ENCODE measurements around the gene TMEM212. TPM values are rescaled to one million over a fixed set of nuclear protein-coding genes. Genes with fewer than 3 reads are reported as not detected.

Gene TMEM212
- polyA plus RNA-seq, 2 of the 4 experiments (the other 2 are of a cell fraction), result not detected

DNA sequence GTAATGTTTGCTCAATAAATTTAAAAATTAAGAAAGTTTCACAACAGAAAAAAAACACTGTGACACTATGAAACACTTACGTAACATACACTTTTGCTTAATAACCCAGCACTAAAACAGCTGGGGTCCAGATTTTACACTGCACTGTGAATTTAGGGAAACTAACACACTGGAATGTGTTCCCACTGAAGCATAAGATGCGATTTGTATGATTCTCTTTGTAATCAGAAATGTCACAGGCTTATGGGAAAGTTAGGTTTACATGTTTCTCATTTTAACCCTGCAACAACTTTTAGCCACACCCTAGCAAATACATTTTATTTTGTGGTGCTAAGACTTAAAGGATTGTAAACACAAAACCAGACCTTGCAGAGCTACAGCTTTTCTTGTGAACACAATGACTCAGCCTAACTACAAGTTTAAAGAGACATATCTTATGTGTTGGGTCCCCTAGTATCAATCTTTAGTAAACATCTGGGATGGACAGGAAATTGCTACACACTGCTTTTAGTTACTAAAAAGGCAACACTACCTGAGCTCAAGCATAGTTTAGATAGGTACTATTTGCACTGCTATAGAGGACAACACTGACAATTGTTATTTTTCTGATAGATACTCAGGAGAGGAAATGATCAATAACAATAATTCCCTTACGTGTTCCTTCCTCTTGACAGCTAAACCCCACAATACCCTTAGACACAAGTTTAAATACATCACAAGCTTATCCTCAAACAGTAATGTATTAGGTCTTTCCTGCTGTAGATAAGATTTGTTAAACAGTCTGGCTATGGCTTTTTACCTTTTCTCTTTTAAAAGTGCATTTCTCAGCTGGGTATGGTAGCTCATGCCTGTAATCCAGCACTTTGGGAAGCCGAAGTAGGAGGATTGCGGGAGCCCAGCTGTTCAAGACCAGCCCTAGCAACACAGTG lies 36.7 kb upstream of the TMEM212 start:
- ChIA-PET CTCF (interaction anchor here (0.7 to 2.0 kb wide), 4 partner anchors 11 to 28 kb away, joined by 3 to 10 read pairs (median 4); no protein-coding TSS in a partner anchor), POLR2A (no interaction called here)
- DNase-seq (ENCODE audit: low read depth in 1 of 2, low spot score in 1 of 2), result peak; percentile 36 to 90
- peaks cover 64% of the 10 kb centered on the region for H3K4me1 ChIP-seq
- FAIRE-seq, result no peak
- H3K4me2 ChIP-seq, result peak overlapping the region; percentile 82
- TF ChIP-seq JUNB (IDR thresholded peaks at IDR 0.05) (peak; percentile 48; the same call in 1 of the 2 replicates), SMC3 (IDR thresholded peaks at IDR 0.05) (no peak), CEBPB (IDR thresholded peaks at IDR 0.05) (peak; percentile 63 to 81), GATA3 (IDR thresholded peaks at IDR 0.05; ENCODE audit: borderline replicate concordance) (peak; percentile 71), EP300 (IDR thresholded peaks at IDR 0.05) (peak; percentile 37 to 40; a peak in 2 of 5 replicates), MAFK (IDR thresholded peaks at IDR 0.05; ENCODE audit: partially characterized antibody) (peak; percentile 85), BCL3 (IDR thresholded peaks at IDR 0.05) (peak; percentile 62; the same call in 1 of the 3 replicates), CHD2 (IDR thresholded peaks at IDR 0.05; ENCODE audit: low read length, partially characterized antibody) (no peak), HOXB5 (CRISPR knock-in tag; IDR thresholded peaks at IDR 0.05) (no peak), RAD21 (conservative IDR thresholded peaks at IDR 0.05 in 1 of 2, IDR thresholded peaks at IDR 0.05 in 1 of 2) (no peak; a peak in 1 of 5 replicates), ZSCAN20 (CRISPR knock-in tag; IDR thresholded peaks at IDR 0.05) (0 out of 2 replicates have a peak, but pooled peaks have one; percentile 7), FOSL2 (IDR thresholded peaks at IDR 0.05) (no peak; the same call in 1 of the 2 replicates), FOSL2 (CRISPR knock-in tag; IDR thresholded peaks at IDR 0.05) (peak; percentile 78), FOXS1 (CRISPR knock-in tag; IDR thresholded peaks at IDR 0.05) (peak; percentile 36; the same call in 1 of the 2 replicates), JUN (IDR thresholded peaks at IDR 0.05) (peak in 1 of 2 experiments; percentile 41; a peak in 3 of 5 replicates), MAX (IDR thresholded peaks at IDR 0.05) (peak; percentile 43; the same call in 1 of the 2 replicates)
- TF ChIP-seq, protein P1, sequence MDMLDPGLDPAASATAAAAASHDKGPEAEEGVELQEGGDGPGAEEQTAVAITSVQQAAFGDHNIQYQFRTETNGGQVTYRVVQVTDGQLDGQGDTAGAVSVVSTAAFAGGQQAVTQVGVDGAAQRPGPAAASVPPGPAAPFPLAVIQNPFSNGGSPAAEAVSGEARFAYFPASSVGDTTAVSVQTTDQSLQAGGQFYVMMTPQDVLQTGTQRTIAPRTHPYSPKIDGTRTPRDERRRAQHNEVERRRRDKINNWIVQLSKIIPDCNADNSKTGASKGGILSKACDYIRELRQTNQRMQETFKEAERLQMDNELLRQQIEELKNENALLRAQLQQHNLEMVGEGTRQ (IDR thresholded peaks at IDR 0.05), result no peak
- TF ChIP-seq, protein P2, sequence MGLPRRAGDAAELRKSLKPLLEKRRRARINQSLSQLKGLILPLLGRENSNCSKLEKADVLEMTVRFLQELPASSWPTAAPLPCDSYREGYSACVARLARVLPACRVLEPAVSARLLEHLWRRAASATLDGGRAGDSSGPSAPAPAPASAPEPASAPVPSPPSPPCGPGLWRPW (IDR thresholded peaks at IDR 0.05), result 0 out of 2 replicates have a peak, but pooled peaks have one; percentile 30
- 9% methylated on average over 5 of the region's 5 CpGs for WGBS (ENCODE audit: missing lambda C conversion rate)
- peak in 1 of 2 experiments; percentile 32; a peak in 3 of 6 replicates for ATAC-seq
- H3K27ac ChIP-seq, result peak overlapping the region; percentile 76 to 95
- no peaks in the 10 kb centered on the region for H3K9me3 ChIP-seq
- peak overlapping the region; percentile 6; the same call in 1 of the 3 replicates for H3K4me3 ChIP-seq

DNA sequence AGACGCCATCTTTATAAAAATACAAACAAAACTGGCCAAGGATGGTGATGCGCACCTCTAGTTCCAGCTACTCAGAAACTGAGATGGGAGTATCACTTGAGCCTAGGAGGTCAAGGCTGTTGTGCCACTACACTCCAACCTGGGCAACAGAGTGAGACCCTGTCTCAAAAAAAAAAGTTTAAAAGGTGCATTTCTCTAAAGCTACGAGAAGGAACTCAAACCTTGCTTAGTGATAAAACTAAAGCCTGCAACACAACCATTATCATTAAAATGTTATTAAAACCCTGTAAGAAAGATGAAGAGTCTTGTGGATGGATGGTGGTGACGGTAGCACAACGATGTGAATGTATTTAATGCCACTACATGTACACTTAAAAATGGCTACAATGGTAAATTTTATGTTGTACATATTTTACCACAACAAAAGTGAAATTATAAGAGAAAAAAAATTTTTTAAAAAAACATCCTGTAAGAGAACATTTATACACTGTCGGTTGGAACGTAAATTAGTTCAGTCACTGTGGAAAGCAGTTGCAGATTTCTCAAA lies 35.9 kb upstream of the TMEM212 start:
- no peak for DNase-seq (ENCODE audit: low read depth in 1 of 2, low spot score in 1 of 2)
- no peak for ATAC-seq
- CTCF ChIA-PET, result interaction anchor here (0.7 to 2.0 kb wide), 3 partner anchors 16 to 27 kb away, joined by 4 to 10 read pairs (median 4); no protein-coding TSS in a partner anchor
- peak overlapping the region; percentile 76 to 95 for H3K27ac ChIP-seq
- no peaks in the 10 kb centered on the region for H3K9me3 ChIP-seq
- POLR2A ChIA-PET, result no interaction called here
- FAIRE-seq, result no peak
- 78% methylated on average over 7 of the region's 7 CpGs for WGBS (ENCODE audit: missing lambda C conversion rate)
- peaks cover 63% of the 10 kb centered on the region for H3K4me1 ChIP-seq
- H3K4me2 ChIP-seq, result peak overlapping the region; percentile 82
- peak overlapping the region; percentile 6; the same call in 1 of the 3 replicates for H3K4me3 ChIP-seq
- no peak for TF ChIP-seq RARB (CRISPR knock-in tag; IDR thresholded peaks at IDR 0.05)
- TF ChIP-seq NPAS2 (CRISPR knock-in tag; IDR thresholded peaks at IDR 0.05; ENCODE audit: borderline replicate concordance), result no peak
- TF ChIP-seq HOXA7 (CRISPR knock-in tag; IDR thresholded peaks at IDR 0.05), result no peak
- TF ChIP-seq MYC (IDR thresholded peaks at IDR 0.05; ENCODE audit: borderline replicate concordance, low read length), result no peak
- TF ChIP-seq BCL3 (IDR thresholded peaks at IDR 0.05), result no peak
- TF ChIP-seq JUN (IDR thresholded peaks at IDR 0.05), result no peak
- no peak for TF ChIP-seq ATOH8 (CRISPR knock-in tag; IDR thresholded peaks at IDR 0.05; ENCODE audit: low read depth)

Measured in A549 (cell line).